HEK293 (cell line): ENCODE results near the gene RAET1E.
A peak's percentile ranks its signal among the peaks of the same experiment; 100 is the strongest.

Source experiments
- BCL6B ChIP-seq: fragments of 450-650 bp; formaldehyde crosslinking; IDR thresholded peaks from 2 replicates; pipeline ENCODE4 v1.5.1; 2017; ENCODE audit warnings: missing biosample characterization, missing genetic modification characterization
- ELK4 ChIP-seq: IDR thresholded peaks from 2 replicates; pipeline ENCODE4 v1.6.1; 2011; ENCODE audit warnings: mild to moderate bottlenecking, low read depth, low read length, borderline replicate concordance
- IKZF3 ChIP-seq: fragments of 450-650 bp; IDR thresholded peaks from 2 replicates; pipeline ENCODE4 v1.5.0; 2018; ENCODE audit warnings: missing biosample characterization, mild to moderate bottlenecking, missing genetic modification characterization, moderate library complexity
- KLF8 ChIP-seq: fragments of 450-650 bp; formaldehyde crosslinking; IDR thresholded peaks from 2 replicates; pipeline ENCODE4 v1.5.1; 2016; ENCODE audit warnings: missing biosample characterization, missing genetic modification characterization
- WT1 ChIP-seq: fragments of 450-650 bp; formaldehyde crosslinking; IDR thresholded peaks from 2 replicates; pipeline ENCODE4 v1.5.1; 2016; ENCODE audit warnings: missing biosample characterization, missing genetic modification characterization
- ZBTB10 ChIP-seq: fragments of 450-650 bp; formaldehyde crosslinking; IDR thresholded peaks from 2 replicates; pipeline ENCODE4 v1.5.1; 2016; ENCODE audit warnings: missing biosample characterization, missing genetic modification characterization
- ZBTB26 ChIP-seq: fragments of 450-650 bp; formaldehyde crosslinking; optimal IDR thresholded peaks from 2 replicates; pipeline ENCODE3; 2016; ENCODE audit warnings: missing biosample characterization, mild to moderate bottlenecking, missing genetic modification characterization
- ZBTB6 ChIP-seq: fragments of 450-650 bp; formaldehyde crosslinking; IDR thresholded peaks from 2 replicates; pipeline ENCODE4 v1.5.1; 2017; ENCODE audit warnings: missing biosample characterization, missing genetic modification characterization
- ZBTB7A ChIP-seq: fragments of 450-650 bp; formaldehyde crosslinking; IDR thresholded peaks from 2 replicates; pipeline ENCODE4 v1.5.1; 2016; ENCODE audit warnings: low read depth, missing biosample characterization, missing genetic modification characterization
- ZFHX2 ChIP-seq: fragments of 450-650 bp; formaldehyde crosslinking; conservative IDR thresholded peaks from 2 replicates; pipeline ENCODE4 v1.5.1; 2016; ENCODE audit warnings: missing biosample characterization, missing genetic modification characterization
- ZNF10 ChIP-seq: fragments of 450-650 bp; formaldehyde crosslinking; IDR thresholded peaks from 2 replicates; pipeline ENCODE4 v1.5.1; 2017; ENCODE audit warnings: missing biosample characterization, missing genetic modification characterization
- ZNF140 ChIP-seq: fragments of 450-650 bp; formaldehyde crosslinking; IDR thresholded peaks from 2 replicates; pipeline ENCODE4 v1.5.1; 2016; ENCODE audit warnings: missing biosample characterization, missing genetic modification characterization
- ZNF18 ChIP-seq: fragments of 450-650 bp; formaldehyde crosslinking; IDR thresholded peaks from 2 replicates; pipeline ENCODE4 v1.5.1; 2016; ENCODE audit warnings: missing biosample characterization, missing genetic modification characterization
- ZNF211 ChIP-seq: fragments of 450-650 bp; formaldehyde crosslinking; IDR thresholded peaks from 2 replicates; pipeline ENCODE4 v1.5.1; 2016; ENCODE audit warnings: low read depth, missing biosample characterization, missing genetic modification characterization
- ZNF26 ChIP-seq: fragments of 450-650 bp; formaldehyde crosslinking; IDR thresholded peaks from 2 replicates; pipeline ENCODE4 v1.5.1; 2016; ENCODE audit warnings: missing biosample characterization, missing genetic modification characterization
- ZNF292 ChIP-seq: fragments of 450-650 bp; formaldehyde crosslinking; IDR thresholded peaks from 2 replicates; pipeline ENCODE4 v1.5.1; 2016; ENCODE audit warnings: low read depth, missing biosample characterization, missing genetic modification characterization, borderline replicate concordance
- ZNF324 ChIP-seq: fragments of 450-650 bp; formaldehyde crosslinking; IDR thresholded peaks from 2 replicates; pipeline ENCODE4 v1.5.1; 2016; ENCODE audit warnings: missing biosample characterization, missing genetic modification characterization
- ZNF354C ChIP-seq: fragments of 450-650 bp; formaldehyde crosslinking; IDR thresholded peaks from 2 replicates; pipeline ENCODE4 v1.5.1; 2016; ENCODE audit warnings: missing biosample characterization, missing genetic modification characterization, low read depth, borderline replicate concordance
- ZNF394 ChIP-seq: fragments of 450-650 bp; formaldehyde crosslinking; IDR thresholded peaks from 2 replicates; pipeline ENCODE4 v1.5.1; 2016; ENCODE audit warnings: missing biosample characterization, missing genetic modification characterization, mild to moderate bottlenecking, moderate library complexity, borderline replicate concordance
- ZNF48 ChIP-seq: fragments of 450-650 bp; formaldehyde crosslinking; IDR thresholded peaks from 2 replicates; pipeline ENCODE4 v1.5.1; 2016; ENCODE audit warnings: missing biosample characterization, missing genetic modification characterization
- ZNF501 ChIP-seq: fragments of 450-650 bp; formaldehyde crosslinking; IDR thresholded peaks from 2 replicates; pipeline ENCODE4 v1.5.1; 2016; ENCODE audit warnings: missing biosample characterization, missing genetic modification characterization
- ZNF571 ChIP-seq: fragments of 450-650 bp; formaldehyde crosslinking; IDR thresholded peaks from 2 replicates; pipeline ENCODE4 v1.5.0; 2017; ENCODE audit warnings: missing biosample characterization, missing genetic modification characterization
- ZNF626 ChIP-seq: fragments of 450-650 bp; sonication (Bioruptor Pico); formaldehyde crosslinking; IDR thresholded peaks from 2 replicates; pipeline ENCODE4 v1.5.1; 2018; ENCODE audit warnings: missing biosample characterization, missing genetic modification characterization, inconsistent platforms
- ZNF664 ChIP-seq: fragments of 450-650 bp; formaldehyde crosslinking; IDR thresholded peaks from 2 replicates; pipeline ENCODE4 v1.5.1; 2016; ENCODE audit warnings: missing biosample characterization, missing genetic modification characterization
- ZNF792 ChIP-seq: fragments of 450-650 bp; formaldehyde crosslinking; IDR thresholded peaks from 2 replicates; pipeline ENCODE4 v1.5.1; 2016; ENCODE audit warnings: missing biosample characterization, missing genetic modification characterization
- ZSCAN5A ChIP-seq: fragments of 450-650 bp; formaldehyde crosslinking; IDR thresholded peaks from 2 replicates; pipeline ENCODE4 v1.5.1; 2016; ENCODE audit warnings: missing biosample characterization, missing genetic modification characterization

RAET1E gene

GRCh38 chr6:149864578-149865535 lies 33.1 kb downstream of the RAET1E start (continued):
- 0 out of 2 replicates have a peak, but pooled peaks have one; percentile 66 for TF ChIP-seq ZBTB7A (tag by site-specific recombination)
- 0 out of 2 replicates have a peak, but pooled peaks have one; percentile 4 for TF ChIP-seq ZNF324
- no peak for TF ChIP-seq ZNF292
- peak; percentile 29; the same call in 1 of the 2 replicates for TF ChIP-seq ZBTB10 (tag by site-specific recombination)
- TF ChIP-seq ZNF354C (tag by site-specific recombination), result no peak
- TF ChIP-seq BCL6B, result no peak
- no peak for TF ChIP-seq IKZF3 (tag by site-specific recombination)
- no peak for TF ChIP-seq ZNF26 (tag by site-specific recombination)
- no peak for TF ChIP-seq ZNF664 (tag by site-specific recombination)
- TF ChIP-seq ZNF211, result no peak
- TF ChIP-seq ZNF48, result no peak
- no peak for TF ChIP-seq KLF8 (tag by site-specific recombination)
- no peak for TF ChIP-seq ZNF571
- TF ChIP-seq WT1 (tag by site-specific recombination), result no peak
- TF ChIP-seq ZBTB6, result no peak
- TF ChIP-seq ZNF18 (tag by site-specific recombination), result no peak
- TF ChIP-seq ZFHX2 (tag by site-specific recombination), result no peak
- TF ChIP-seq ZBTB26 (tag by site-specific recombination), result peak; percentile 54
- TF ChIP-seq ZNF394, result no peak
- TF ChIP-seq ZNF140 (tag by site-specific recombination), result no peak
- peak; percentile 52; the same call in 1 of the 2 replicates for TF ChIP-seq ZNF501 (tag by site-specific recombination)
- no peak for TF ChIP-seq ZSCAN5A (tag by site-specific recombination)
- no peak for TF ChIP-seq ELK4
- no peak for TF ChIP-seq ZNF626 (tag by site-specific recombination)
- no peak; the same call in 1 of the 2 replicates for TF ChIP-seq ZNF10
- no peak for TF ChIP-seq ZNF792 (tag by site-specific recombination)
